Activated CD4-positive, alpha-beta T cell treated with anti-CD3 and anti-CD28 coated beads for 36 hours (primary cell): ENCODE results near the gene AKAP6. TPM values are rescaled to one million over a fixed set of nuclear protein-coding genes. Genes with fewer than 3 reads are reported as not detected.

Experiments
- ATAC-seq: fragments of 200-7000 bp; cut with Tn5 transposase; one replicate; pipeline ENCODE4 v1.10.0; 2021; ENCODE audit warnings: mild to moderate bottlenecking, moderate library complexity
- CTCF ChIA-PET: fragments of 350-600 bp; sonication (Branson Sonifier 250); formaldehyde crosslinking; loops from one replicate; lab custom pipeline; 2021; ENCODE audit warnings: antibody characterized with exemption; lab: Charles Lee
- POLR2A ChIA-PET: fragments of 350-600 bp; sonication (Branson Sonifier 250); formaldehyde crosslinking; loops from one replicate; lab custom pipeline; 2021; ENCODE audit warnings: antibody characterized with exemption, inconsistent platforms; lab: Charles Lee
- DNase-seq: peaks from one replicate; pipeline ENCODE4 v3.0.0-alpha.2; 2020
- H3K27ac Mint-ChIP-seq: one replicate; pipeline ENCODE4 v1.8.0; 2021; ENCODE audit warnings: mixed read lengths
- H3K27me3 Mint-ChIP-seq: one replicate; pipeline ENCODE4 v1.8.0; 2021; ENCODE audit warnings: mixed read lengths
- H3K36me3 Mint-ChIP-seq: one replicate; pipeline ENCODE4 v1.8.0; 2021; ENCODE audit warnings: low read depth, mixed read lengths
- H3K4me1 Mint-ChIP-seq: one replicate; pipeline ENCODE4 v1.8.0; 2021; ENCODE audit warnings: mixed read lengths
- H3K4me3 Mint-ChIP-seq: one replicate; pipeline ENCODE4 v1.8.0; 2021; ENCODE audit warnings: mild to moderate bottlenecking, moderate library complexity, mixed read lengths
- H3K9me3 Mint-ChIP-seq: one replicate; pipeline ENCODE4 v1.8.0; 2021; ENCODE audit warnings: low read depth, mixed read lengths
- intact Hi-C, 2 experiments: fragments of 100-400 bp; cut with DNase I in 1 of 2; cut with micrococcal nuclease in 1 of 2; formaldehyde crosslinking; loops; one replicate each; pipeline versions ENCODE4 v1.14.2 to v1.15.1; 2022 to 2024; cut with DNase I, micrococcal nuclease
- total RNA-seq, 2 experiments: library from RNA; stranded (reverse); gene quantifications; one replicate each; pipeline ENCODE4 v1.2.3, GENCODE V29; 2021

AKAP6 gene
- total RNA-seq, 2 experiments from 2014 or later: 1.1 to 2.0 TPM

GRCh38 chr14:32703183-32703621 is 374.1 kb downstream of the AKAP6 start:
- ChIA-PET CTCF (no interaction called here), POLR2A (no interaction called here)
- H3K36me3 Mint-ChIP-seq: no peaks in the 10 kb centered on the region
- H3K27me3 Mint-ChIP-seq: peaks cover 3% of the 10 kb centered on the region
- no peak overlapping the region for H3K27ac Mint-ChIP-seq
- ATAC-seq: no peak
- peaks cover 3% of the 10 kb centered on the region for H3K4me1 Mint-ChIP-seq
- no peak for DNase-seq
- H3K4me3 Mint-ChIP-seq: no peak overlapping the region
- intact Hi-C loops: no loop called here
- no peaks in the 10 kb centered on the region for H3K9me3 Mint-ChIP-seq

GRCh38 chr14:32706721-32707519 is 377.8 kb downstream of the AKAP6 start:
- H3K4me3 Mint-ChIP-seq: no peak overlapping the region
- CTCF ChIA-PET: no interaction called here
- DNase-seq (no peak), ATAC-seq (no peak)
- POLR2A ChIA-PET: no interaction called here
- H3K36me3 Mint-ChIP-seq: no peaks in the 10 kb centered on the region
- intact Hi-C loops: no loop called here
- H3K27ac Mint-ChIP-seq: no peak overlapping the region
- H3K4me1 Mint-ChIP-seq: peaks cover 3% of the 10 kb centered on the region
- H3K9me3 Mint-ChIP-seq: no peaks in the 10 kb centered on the region
- peaks cover 3% of the 10 kb centered on the region for H3K27me3 Mint-ChIP-seq

GRCh38 chr14:32707742-32708500 is 378.8 kb downstream of the AKAP6 start:
- H3K4me1 Mint-ChIP-seq: no peaks in the 10 kb centered on the region
- no peaks in the 10 kb centered on the region for H3K36me3 Mint-ChIP-seq
- no peak overlapping the region for H3K4me3 Mint-ChIP-seq
- ATAC-seq (no peak), DNase-seq (no peak)
- intact Hi-C loops: no loop called here
- peaks cover 3% of the 10 kb centered on the region for H3K27me3 Mint-ChIP-seq
- H3K27ac Mint-ChIP-seq: no peak overlapping the region
- POLR2A ChIA-PET: no interaction called here
- CTCF ChIA-PET: interaction anchor here (0.6 to 1.0 kb wide), 2 partner anchors 51 to 164 kb away, joined by 3 to 4 read pairs; no protein-coding TSS in a partner anchor
- no peaks in the 10 kb centered on the region for H3K9me3 Mint-ChIP-seq

- ChIA-PET POLR2A (no interaction called here), CTCF (interaction anchor here (0.7 to 1.0 kb wide), 4 partner anchors 10 to 1084 kb away, joined by 3 to 4 read pairs (median 3); no protein-coding TSS in a partner anchor)
- Mint-ChIP-seq H3K4me1 (no peaks in the 10 kb centered on the region), H3K27ac (no peak overlapping the region), H3K27me3 (peaks cover 3% of the 10 kb centered on the region), H3K4me3 (no peak overlapping the region), H3K36me3 (no peaks in the 10 kb centered on the region), H3K9me3 (no peaks in the 10 kb centered on the region)
- DNase-seq (no peak), ATAC-seq (no peak)
- intact Hi-C loops: no loop called here
Observed at GRCh38 chr14:32709027-32709426, 379.9 kb downstream of the AKAP6 start.

GRCh38 chr14:32710231-32710671 is 381.2 kb downstream of the AKAP6 start:
- ATAC-seq: no peak
- no peaks in the 10 kb centered on the region for H3K36me3 Mint-ChIP-seq
- H3K4me1 Mint-ChIP-seq: peaks cover 2% of the 10 kb centered on the region
- DNase-seq: no peak
- ChIA-PET POLR2A (no interaction called here), CTCF (interaction anchor here (1.0 kb wide), 2 partner anchors 8 to 1083 kb away, joined by 3 to 4 read pairs; no protein-coding TSS in a partner anchor)
- H3K27me3 Mint-ChIP-seq: peaks cover 3% of the 10 kb centered on the region
- intact Hi-C loops: loop anchor here (2.0 kb wide), 2 partner anchors 723 to 1083 kb away; no protein-coding TSS in a partner anchor
- H3K27ac Mint-ChIP-seq: no peak overlapping the region
- H3K9me3 Mint-ChIP-seq: no peaks in the 10 kb centered on the region
- H3K4me3 Mint-ChIP-seq: no peak overlapping the region

GRCh38 chr14:32710731-32711680 is 381.9 kb downstream of the AKAP6 start:
- H3K4me3 Mint-ChIP-seq: no peak overlapping the region
- peaks cover 2% of the 10 kb centered on the region for H3K4me1 Mint-ChIP-seq
- no peaks in the 10 kb centered on the region for H3K9me3 Mint-ChIP-seq
- ChIA-PET CTCF (interaction anchor here (0.6 to 1.0 kb wide), 5 partner anchors 11 to 1818 kb away, joined by 3 to 4 read pairs (median 3); no protein-coding TSS in a partner anchor), POLR2A (no interaction called here)
- intact Hi-C loops: loop anchor here (1.0 to 2.0 kb wide), 3 partner anchors 722 to 1082 kb away; no protein-coding TSS in a partner anchor
- no peak overlapping the region for H3K27ac Mint-ChIP-seq
- ATAC-seq (no peak), DNase-seq (peak; percentile 17)
- H3K27me3 Mint-ChIP-seq: peaks cover 3% of the 10 kb centered on the region
- no peaks in the 10 kb centered on the region for H3K36me3 Mint-ChIP-seq

- Mint-ChIP-seq H3K4me1 (peaks cover 2% of the 10 kb centered on the region), H3K27ac (no peak overlapping the region)
Observed at GRCh38 chr14:32713856-32714255, 384.8 kb downstream of the AKAP6 start.

GRCh38 chr14:32719601-32720000 is 390.5 kb downstream of the AKAP6 start:
- no peaks in the 10 kb centered on the region for H3K36me3 Mint-ChIP-seq
- no peak overlapping the region for H3K4me3 Mint-ChIP-seq
- H3K4me1 Mint-ChIP-seq: peaks cover under 1% of the 10 kb centered on the region
- ATAC-seq (no peak), DNase-seq (no peak)
- POLR2A ChIA-PET: no interaction called here
- no peaks in the 10 kb centered on the region for H3K9me3 Mint-ChIP-seq
- H3K27ac Mint-ChIP-seq: no peak overlapping the region
- no peaks in the 10 kb centered on the region for H3K27me3 Mint-ChIP-seq
- CTCF ChIA-PET: no interaction called here
- intact Hi-C loops: no loop called here

More at GRCh38 chr14:32713856-32714255, 384.8 kb downstream of the AKAP6 start:
- ChIA-PET CTCF (interaction anchor here (0.6 to 0.9 kb wide), 2 partner anchors 138 to 1078 kb away, joined by 3 read pairs; no protein-coding TSS in a partner anchor), POLR2A (no interaction called here)
- no peaks in the 10 kb centered on the region for H3K27me3 Mint-ChIP-seq
- no peaks in the 10 kb centered on the region for H3K36me3 Mint-ChIP-seq
- DNase-seq (no peak), ATAC-seq (no peak)
- intact Hi-C loops: no loop called here
- no peak overlapping the region for H3K4me3 Mint-ChIP-seq
- H3K9me3 Mint-ChIP-seq: no peaks in the 10 kb centered on the region

- peaks cover 4% of the 10 kb centered on the region for H3K27me3 Mint-ChIP-seq
- no peaks in the 10 kb centered on the region for H3K9me3 Mint-ChIP-seq
- no peak overlapping the region for H3K4me3 Mint-ChIP-seq
- ATAC-seq (no peak), DNase-seq (no peak)
- no peaks in the 10 kb centered on the region for H3K36me3 Mint-ChIP-seq
- H3K4me1 Mint-ChIP-seq: no peaks in the 10 kb centered on the region
- ChIA-PET CTCF (no interaction called here), POLR2A (no interaction called here)
- intact Hi-C loops: no loop called here
- no peak overlapping the region for H3K27ac Mint-ChIP-seq
Observed at GRCh38 chr14:32720927-32721326, 391.8 kb downstream of the AKAP6 start.

GRCh38 chr14:32722631-32723183 is 393.6 kb downstream of the AKAP6 start:
- DNase-seq: no peak
- Mint-ChIP-seq H3K36me3 (no peaks in the 10 kb centered on the region), H3K27me3 (peaks cover 4% of the 10 kb centered on the region), H3K9me3 (no peaks in the 10 kb centered on the region), H3K4me3 (no peak overlapping the region), H3K27ac (no peak overlapping the region), H3K4me1 (no peaks in the 10 kb centered on the region)
- CTCF ChIA-PET: interaction anchor here (1.2 kb wide), 1 partner anchor 11 kb away, joined by 3 read pairs; no protein-coding TSS in a partner anchor
- intact Hi-C loops: no loop called here
- POLR2A ChIA-PET: no interaction called here
- ATAC-seq: no peak
